GM12801 (cell line): ENCODE results near the gene RRM1.

Experiments
- TF ChIP-seq, protein P1 (sequence below): IDR thresholded peaks from one replicate; pipeline ENCODE4 v1.5.1; 2011; ENCODE audit warnings: control low read depth; ENCODE audit not compliant: insufficient read length; ENCODE audit errors: extremely low read depth

Gene RRM1

DNA sequence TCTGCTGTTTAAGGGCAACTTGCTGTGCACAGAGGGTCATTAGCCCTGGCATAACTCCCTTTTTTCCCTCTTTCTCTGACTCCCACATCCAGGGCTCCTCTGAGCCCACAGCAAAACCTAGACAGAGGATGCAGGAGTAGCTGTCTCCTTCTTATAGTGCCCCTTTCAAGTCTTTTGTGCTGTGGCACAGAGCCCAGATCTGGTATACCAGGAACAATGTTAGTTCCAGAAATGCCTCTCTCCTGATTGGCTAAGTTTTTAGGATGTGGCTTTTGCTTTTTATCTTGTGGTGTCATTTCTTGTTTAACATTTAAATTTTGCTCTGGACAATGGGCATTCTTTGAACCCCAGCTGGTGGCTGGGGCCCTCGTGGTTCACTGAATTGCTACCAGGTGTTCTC is 25.6 kb upstream of the RRM1 start:
- TF ChIP-seq, protein P1, sequence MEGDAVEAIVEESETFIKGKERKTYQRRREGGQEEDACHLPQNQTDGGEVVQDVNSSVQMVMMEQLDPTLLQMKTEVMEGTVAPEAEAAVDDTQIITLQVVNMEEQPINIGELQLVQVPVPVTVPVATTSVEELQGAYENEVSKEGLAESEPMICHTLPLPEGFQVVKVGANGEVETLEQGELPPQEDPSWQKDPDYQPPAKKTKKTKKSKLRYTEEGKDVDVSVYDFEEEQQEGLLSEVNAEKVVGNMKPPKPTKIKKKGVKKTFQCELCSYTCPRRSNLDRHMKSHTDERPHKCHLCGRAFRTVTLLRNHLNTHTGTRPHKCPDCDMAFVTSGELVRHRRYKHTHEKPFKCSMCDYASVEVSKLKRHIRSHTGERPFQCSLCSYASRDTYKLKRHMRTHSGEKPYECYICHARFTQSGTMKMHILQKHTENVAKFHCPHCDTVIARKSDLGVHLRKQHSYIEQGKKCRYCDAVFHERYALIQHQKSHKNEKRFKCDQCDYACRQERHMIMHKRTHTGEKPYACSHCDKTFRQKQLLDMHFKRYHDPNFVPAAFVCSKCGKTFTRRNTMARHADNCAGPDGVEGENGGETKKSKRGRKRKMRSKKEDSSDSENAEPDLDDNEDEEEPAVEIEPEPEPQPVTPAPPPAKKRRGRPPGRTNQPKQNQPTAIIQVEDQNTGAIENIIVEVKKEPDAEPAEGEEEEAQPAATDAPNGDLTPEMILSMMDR, result no peak

DNA sequence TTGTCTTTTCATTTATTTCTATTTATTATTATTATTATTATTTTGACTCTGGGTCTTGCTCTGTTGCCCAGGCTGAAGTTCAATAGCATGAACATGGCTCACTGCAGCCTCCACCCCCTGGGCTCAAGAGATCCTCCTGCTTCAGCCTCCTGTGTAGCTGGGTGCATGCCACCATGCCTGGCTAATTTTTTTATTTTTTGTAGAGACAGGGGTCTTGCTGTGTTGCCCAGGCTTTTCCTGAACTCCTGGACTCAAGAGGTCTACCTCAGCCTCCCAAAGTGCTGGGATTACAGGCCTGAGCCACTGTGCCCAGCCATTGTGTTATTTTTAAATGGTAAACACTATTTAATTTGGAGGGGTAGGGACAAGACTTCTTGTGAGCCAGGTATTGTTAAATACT is 23.3 kb upstream of the RRM1 start:
- TF ChIP-seq, protein P1, result no peak

DNA sequence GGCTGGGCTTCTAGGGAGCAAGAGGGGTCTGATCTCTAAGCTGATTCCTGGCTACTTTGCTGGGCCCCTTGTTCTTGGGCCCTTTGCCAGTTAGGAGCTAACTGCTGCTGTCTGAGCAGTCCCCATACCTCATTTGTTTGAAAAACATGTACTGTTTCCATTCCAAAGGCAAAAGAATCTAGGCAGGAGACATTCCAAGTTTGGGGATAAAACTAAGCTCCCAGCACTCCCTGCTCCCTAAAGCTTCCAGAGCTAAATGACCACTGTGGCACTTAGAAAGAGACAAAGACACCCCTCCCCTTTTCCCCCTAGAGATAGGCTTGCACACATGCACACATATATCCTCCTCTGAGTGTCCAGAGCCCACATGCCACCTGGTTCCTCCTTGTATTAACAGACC is 22.7 kb upstream of the RRM1 start:
- TF ChIP-seq, protein P1, result no peak

DNA sequence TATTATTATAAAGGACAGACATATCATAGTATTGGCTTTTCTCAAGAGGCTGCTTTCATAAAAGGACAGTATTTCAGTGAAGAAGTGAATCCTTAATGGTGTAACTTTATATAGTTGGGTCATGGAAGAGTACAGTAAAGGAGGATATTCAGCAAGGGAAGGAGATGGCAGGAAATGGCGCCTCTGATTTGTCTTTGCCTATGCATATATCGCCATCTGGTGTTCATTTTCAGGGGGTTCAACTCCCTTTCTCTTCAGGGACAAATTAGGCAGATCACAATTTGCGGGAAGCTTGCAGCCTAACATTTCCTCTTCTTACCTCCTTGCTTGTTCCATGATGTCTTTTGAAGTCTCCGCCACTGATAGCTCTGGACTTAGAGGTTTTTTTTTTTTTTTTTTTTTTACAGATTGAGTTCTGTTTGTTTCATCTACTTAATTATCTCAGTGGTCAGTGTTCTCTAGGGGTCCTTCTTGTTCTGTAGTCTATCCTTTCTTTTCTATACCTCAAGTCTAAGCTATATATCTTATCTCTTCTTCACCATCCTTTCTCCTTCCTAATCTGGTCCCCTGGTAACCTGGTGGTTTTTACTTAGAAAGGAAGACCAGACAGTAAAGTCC is 21.8 kb upstream of the RRM1 start:
- TF ChIP-seq, protein P1, result no peak

DNA sequence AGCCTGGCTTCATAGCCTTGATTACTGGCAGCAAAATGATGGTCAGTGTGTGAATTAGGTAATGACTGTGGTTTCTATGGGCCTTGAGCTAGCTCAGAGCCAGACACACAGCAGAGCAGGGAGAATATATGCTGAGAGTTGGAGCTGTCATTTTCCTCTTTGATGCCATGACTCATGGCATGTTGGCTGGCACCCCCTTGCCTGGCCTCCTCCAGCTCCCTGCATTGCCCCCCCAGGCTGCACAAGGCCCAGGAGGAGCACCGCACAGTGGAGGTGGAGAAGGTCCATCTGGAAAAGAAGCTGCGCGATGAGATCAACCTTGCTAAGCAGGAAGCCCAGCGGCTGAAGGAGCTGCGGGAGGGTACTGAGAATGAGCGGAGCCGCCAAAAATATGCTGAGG is 20.3 kb upstream of the RRM1 start:
- TF ChIP-seq, protein P1, result no peak

DNA sequence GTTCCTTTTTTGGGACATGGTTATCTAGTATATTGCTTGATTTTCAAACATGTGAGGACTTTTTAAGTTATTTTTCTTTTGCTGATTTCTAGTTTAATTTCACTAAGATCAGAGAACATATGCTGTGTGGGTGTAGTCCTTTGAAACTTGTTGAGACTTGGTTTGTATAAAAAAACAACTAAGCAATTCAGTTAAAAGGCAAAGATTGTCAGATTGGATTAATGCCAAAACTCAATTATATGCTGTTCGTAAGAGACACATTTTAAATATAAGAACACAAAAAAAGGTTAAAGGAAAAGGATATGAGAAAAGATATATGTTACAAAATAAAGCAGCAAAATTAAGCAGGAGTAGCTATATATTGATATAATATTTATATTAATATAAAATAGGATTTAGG is 17.8 kb upstream of the RRM1 start:
- TF ChIP-seq, protein P1, result no peak

DNA sequence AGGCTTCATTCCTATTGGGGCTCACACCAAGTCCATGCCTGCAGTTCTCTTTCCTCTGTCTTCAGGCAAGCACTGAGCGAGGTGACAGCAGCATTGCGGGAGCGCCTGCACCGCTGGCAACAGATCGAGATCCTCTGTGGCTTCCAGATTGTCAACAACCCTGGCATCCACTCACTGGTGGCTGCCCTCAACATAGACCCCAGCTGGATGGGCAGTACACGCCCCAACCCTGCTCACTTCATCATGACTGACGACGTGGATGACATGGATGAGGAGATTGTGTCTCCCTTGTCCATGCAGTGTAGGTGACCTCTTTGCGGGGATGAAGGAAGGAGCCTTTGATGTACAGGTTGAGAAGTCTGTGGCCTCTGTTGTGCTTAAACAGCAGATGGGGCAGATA is 11.4 kb upstream of the RRM1 start:
- TF ChIP-seq, protein P1, result no peak
